HG03354 (cell line): ENCODE results near the gene KDM5A.
"Not testable (repeated sequence)": the region's sequence is repeated elsewhere in the genome, so short reads cannot be mapped to it uniquely, and the experiment has no call there.

ENCODE experiments used
- ATAC-seq: cut with Tn5 transposase; IDR thresholded peaks from one replicate; pipeline ENCODE4 v1.9.1; 2021; ENCODE audit warnings: mild to moderate bottlenecking; ENCODE audit not compliant: unreplicated experiment, poor library complexity, severe bottlenecking

Gene KDM5A

GRCh38 chr12:252636-253035, 136.5 kb downstream of the KDM5A start:
- ATAC-seq, result no peak

- no peak for ATAC-seq
These were observed 141.8 kb downstream of the KDM5A start for GRCh38 chr12:247271-247670.

- no peak for ATAC-seq
These were observed 145.7 kb downstream of the KDM5A start for GRCh38 chr12:243381-243780.

GRCh38 chr12:242496-242895, 146.6 kb downstream of the KDM5A start:
- ATAC-seq, result no peak

GRCh38 chr12:241266-241665, 147.9 kb downstream of the KDM5A start:
- no peak for ATAC-seq

- ATAC-seq, result no peak
These were observed 148.6 kb downstream of the KDM5A start for GRCh38 chr12:240566-240965.

GRCh38 chr12:238736-239398, 150.3 kb downstream of the KDM5A start:
- ATAC-seq, result no peak

GRCh38 chr12:238116-238515, 151.0 kb downstream of the KDM5A start:
- no peak for ATAC-seq

- ATAC-seq, result no peak
These were observed 151.9 kb downstream of the KDM5A start for GRCh38 chr12:237026-237815.

GRCh38 chr12:236445-236844, 152.7 kb downstream of the KDM5A start:
- no peak for ATAC-seq

- not testable (repeated sequence) for ATAC-seq
These were observed 153.2 kb downstream of the KDM5A start for GRCh38 chr12:235967-236366.

GRCh38 chr12:234891-235415, 154.2 kb downstream of the KDM5A start:
- no peak for ATAC-seq

GRCh38 chr12:234019-234418, 155.1 kb downstream of the KDM5A start:
- no peak for ATAC-seq

- ATAC-seq, result no peak
These were observed 155.5 kb downstream of the KDM5A start for GRCh38 chr12:233615-233968.

GRCh38 chr12:232731-233614, 156.1 kb downstream of the KDM5A start:
- no peak for ATAC-seq

- no peak for ATAC-seq
These were observed 158.0 kb downstream of the KDM5A start for GRCh38 chr12:230925-231671.
